ENCODE measurements around the gene NREP. TPM values are rescaled to one million over a fixed set of nuclear protein-coding genes. Genes with fewer than 3 reads are reported as not detected.

The NREP gene
- polyA plus RNA-seq, 1 donor: 295 TPM

DNA sequence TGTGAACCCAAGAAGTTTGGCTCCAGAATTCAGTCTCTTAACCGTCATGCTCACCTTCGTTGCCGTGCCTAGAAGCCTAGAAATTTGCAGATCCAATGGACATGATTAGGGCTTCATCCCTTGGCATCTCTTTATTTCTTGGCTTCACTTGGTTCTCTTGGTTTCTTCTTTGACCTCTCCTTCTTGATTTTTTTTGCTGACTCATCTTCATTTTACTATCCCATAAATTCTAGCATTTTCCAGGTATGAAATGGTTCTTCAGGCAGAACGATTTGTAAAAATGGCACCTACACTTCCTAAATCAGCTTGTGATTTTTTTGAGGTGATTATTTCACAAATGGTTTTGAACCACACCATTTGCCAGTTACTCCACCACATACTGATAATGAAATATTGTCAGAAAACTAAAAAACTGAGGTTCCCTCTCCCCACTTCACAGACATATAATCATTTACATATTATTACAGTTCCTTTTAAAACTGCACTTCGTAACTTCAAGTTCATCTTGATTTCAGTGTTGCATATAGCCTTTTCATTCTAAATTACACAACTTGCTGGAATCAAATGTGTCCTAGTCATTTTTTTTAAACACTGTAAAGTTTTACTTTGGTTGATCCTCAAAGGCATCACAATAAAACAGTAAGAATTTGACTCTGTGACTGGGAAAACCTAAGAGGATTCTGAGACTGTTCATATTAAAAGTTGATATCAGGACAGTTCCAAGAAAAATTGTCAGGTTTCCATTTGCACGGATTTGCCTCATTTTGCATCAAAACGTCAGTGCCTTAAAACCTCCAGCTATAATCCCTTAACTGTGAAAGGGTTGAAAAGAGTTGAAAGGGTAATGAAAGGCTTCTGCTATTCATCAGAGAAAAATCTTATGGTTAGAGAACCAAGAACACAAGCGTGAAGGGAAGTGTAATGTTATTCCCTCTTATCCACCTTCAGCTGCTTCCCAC, 8.9 kb upstream of the NREP start:
- no peak for DNase-seq

GRCh38 chr5:111764019-111764418, 7.0 kb upstream of the NREP start:
- no peak for DNase-seq

- DNase-seq: peak; percentile 69
Observed at GRCh38 chr5:111762895-111763294, 5.9 kb upstream of the NREP start.

GRCh38 chr5:111758284-111758628, 1.3 kb upstream of the NREP start:
- no peak for DNase-seq

GRCh38 chr5:111757355-111758283, 625 bp upstream of the NREP start:
- DNase-seq: peak; percentile 92

DNA sequence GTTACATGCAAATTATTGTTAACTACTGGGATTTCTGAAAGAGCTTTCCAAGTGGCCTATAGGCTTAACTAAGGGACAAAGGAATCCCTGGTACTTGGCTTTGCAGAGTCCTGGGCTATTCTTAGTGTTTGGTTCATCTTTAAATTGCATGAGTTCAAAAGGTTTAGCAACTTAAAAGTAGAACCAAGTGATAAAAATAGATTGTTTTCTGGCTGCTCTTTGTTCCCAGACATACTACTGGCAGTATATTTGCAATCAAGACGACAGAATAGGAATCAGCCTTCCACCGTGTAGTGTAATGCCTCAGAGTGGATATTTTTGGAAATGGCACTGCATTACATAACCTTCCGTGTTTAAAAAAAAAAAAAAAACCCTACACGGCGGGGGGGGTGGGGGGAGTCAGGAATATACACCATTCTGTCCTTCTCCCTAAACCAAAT, 1.0 kb downstream of the NREP start:
- peak; percentile 75 for DNase-seq

GRCh38 chr5:111755345-111755941, 1.6 kb downstream of the NREP start:
- no peak for DNase-seq

DNA sequence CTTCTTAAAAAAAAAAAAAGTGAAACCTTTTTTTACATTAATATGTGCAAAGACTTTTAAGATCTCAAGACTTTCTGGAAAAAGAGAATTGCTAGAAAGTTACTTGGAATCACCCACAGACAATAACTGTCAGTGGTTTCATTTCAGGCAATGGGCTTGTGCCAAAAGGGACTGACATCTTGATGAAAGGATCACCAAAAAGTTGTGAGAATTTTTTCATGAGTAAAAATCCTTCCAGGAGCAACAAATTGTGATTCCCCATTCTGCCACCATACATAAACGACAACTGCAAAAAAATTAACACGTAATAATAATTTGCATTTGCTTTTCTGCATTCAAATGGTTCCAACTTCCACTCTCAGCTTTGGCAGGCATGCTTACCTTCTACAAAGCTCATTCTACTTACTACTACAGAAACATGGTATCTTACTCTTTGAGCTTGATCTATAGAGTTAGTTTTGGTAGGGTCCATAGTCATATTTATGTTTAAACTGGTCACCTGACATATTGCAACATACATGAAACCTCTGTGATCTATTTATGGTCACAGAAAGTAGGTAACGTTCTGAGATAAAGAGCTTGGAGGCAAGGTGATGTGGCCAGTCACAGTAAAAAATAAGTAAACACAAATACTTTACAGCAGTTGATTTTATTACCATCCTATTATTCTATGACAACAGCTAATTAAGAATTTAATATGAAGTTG, 3.0 kb downstream of the NREP start:
- DNase-seq: no peak

DNA sequence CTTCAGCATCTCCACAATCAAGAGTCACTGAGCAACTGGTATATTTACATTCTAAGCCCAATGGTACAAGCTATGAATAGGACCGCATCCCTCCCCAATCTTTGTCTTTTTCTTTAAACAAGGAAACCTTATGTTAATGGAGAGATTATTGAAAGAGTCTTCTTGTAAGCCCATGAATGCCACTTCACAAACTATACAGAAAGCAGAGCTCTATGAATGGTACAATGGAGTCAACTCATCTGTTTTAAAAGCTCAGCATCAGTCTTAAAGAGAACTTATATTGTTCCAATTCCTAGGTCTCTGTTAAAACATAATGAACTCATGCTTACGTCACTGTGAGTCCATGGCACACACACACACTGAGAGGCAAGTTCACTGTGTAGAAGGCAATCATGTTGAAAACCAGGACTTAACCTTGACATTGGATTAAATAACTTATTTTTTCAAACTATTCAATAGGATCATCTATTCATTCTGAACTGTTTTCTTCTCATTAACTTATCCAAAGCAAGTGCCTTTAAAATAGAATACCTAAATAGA, 4.5 kb downstream of the NREP start:
- no peak for DNase-seq

DNA sequence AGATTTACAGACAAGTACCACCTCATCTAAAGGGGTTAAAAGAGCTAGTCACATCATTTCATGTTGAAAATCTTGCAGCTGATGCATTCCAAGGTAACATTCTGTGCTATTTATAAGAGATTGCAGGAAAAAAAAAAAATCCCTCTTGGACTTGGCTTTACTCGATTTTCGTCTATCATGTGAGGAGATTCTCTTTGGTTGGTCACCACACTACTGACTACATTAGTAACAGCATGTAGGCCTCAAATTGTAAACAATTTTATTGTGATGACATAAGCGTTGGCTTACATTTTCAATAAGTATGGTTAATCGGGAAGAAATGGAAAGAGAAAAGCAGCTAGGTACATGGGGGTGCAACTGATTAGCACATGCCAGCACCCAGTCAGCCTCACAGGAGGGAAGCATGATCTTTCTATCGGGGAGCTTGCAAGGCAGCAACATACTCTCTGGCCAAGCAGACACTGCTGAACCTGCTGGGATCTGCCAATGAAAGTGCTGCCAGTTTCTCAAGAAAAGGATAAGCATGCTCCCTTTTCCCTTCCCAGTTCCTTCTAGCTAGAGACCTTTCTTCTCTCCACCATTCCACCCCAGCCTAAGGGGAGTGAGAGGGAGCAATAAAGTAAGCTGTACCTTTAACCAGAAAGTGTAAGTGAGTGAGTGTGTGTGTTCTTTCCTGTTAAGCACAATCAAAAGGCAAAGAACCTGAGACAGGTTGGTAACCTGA, 7.5 kb downstream of the NREP start:
- no peak for DNase-seq

GRCh38 chr5:111748304-111748763, 8.7 kb downstream of the NREP start:
- DNase-seq: no peak

DNA sequence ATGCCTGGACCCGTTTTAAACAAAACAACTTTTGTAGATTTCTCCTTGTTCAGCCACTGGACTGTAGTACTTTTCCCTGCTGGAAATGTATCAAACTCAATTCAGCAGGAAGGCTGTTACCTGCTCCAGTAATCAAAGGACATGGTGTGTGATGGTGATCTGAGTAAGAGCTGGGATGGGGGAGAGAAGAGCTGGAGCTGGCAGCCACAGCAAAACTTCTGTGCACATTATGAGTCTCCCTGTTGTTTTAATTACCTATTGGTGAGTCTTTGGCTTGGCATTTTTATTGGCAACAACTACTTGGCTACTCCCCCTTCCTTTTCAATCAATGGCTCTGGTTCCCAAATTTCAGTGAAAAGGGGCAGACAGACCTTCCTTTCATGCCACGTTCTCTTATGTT, 9.7 kb downstream of the NREP start:
- DNase-seq: no peak

DNA sequence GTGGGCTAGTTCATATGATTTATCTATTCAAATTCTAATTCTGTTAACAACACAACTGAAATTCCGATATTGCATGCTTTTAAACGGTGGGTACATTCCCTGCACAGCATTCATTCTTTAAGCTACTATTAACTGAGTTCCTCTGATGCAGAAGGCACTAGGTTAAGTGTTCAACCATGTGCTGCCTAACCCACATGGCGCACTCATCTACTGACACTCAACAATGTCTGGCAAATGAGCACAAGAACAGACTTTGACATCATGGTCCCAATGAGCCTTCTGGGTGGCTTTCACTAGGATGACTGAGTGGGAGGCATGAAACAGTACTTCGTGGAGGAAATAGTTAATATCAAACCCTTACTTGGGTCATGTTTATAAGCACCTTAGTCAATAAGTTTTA, 10.2 kb downstream of the NREP start:
- no peak for DNase-seq

- DNase-seq: no peak
Observed at GRCh38 chr5:111745075-111745739, 11.8 kb downstream of the NREP start.

DNA sequence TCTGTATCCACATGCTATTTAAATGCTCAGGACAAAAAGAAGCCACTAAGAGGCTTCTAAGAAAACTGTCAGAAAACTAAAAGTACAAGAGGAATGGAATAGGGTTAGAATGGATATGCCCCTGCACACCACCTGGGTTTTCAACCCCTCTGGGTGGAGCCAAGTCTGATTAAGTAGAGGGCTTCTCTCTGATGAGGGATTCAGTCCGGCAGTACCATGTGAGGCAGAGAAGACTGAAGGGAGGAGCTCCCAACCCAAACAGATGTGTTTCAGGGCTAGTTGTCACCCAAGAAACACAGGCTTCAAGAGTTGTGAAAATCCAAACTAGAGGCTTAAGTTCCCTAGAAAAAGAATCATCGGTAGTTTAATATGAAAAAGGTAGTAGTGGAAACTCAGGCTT, 12.5 kb downstream of the NREP start:
- no peak for DNase-seq

- peak; percentile 72 for DNase-seq
Observed at GRCh38 chr5:111743988-111744387, 13.0 kb downstream of the NREP start.

- DNase-seq: no peak
Observed at GRCh38 chr5:111743512-111743911, 13.5 kb downstream of the NREP start.

GRCh38 chr5:111742177-111742994, 14.6 kb downstream of the NREP start:
- DNase-seq: peak; percentile 77

DNA sequence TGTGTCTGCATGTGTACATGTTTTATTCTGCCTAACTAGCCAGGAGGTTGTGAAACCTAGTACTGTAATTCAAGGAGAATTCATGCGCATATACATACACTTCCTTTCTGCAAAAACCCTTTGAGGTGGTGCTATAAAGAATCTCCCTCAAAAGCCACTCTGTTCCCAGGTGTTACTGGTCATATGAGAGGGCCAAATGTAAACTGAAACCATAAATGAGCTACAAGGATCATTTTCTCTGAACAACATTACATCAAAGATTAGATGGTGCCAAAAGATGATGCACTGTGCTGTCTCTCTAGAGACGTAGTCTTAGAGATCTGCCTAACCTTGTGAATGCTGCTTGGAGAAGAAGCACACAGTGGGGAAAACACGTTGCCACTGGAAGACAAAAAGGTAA, 15.7 kb downstream of the NREP start:
- DNase-seq: no peak

GRCh38 chr5:111739416-111739815, 17.6 kb downstream of the NREP start:
- no peak for DNase-seq

Measured in hindlimb muscle (tissue), 1 donor.